Activated naive CD8-positive, alpha-beta T cell treated with anti-CD3 and anti-CD28 coated beads, Interleukin-2, amount 50 U/mL, for 16 hours (primary cell): ENCODE data around the gene RPLP2.

ENCODE experiments used
- DNase-seq: peaks from one replicate; pipeline ENCODE4 v3.0.0-alpha.2; 2020; ENCODE audit warnings: low read depth, low spot score

RPLP2 gene

GRCh38 chr11:791658-792534, 17.9 kb upstream of the RPLP2 start:
- DNase-seq: no peak

- DNase-seq: no peak
Observed at GRCh38 chr11:792535-792821, 17.3 kb upstream of the RPLP2 start.

- no peak for DNase-seq
Observed at GRCh38 chr11:792873-793272, 16.9 kb upstream of the RPLP2 start.

- no peak for DNase-seq
Observed at GRCh38 chr11:793556-793955, 16.2 kb upstream of the RPLP2 start.

- DNase-seq: no peak
Observed at GRCh38 chr11:794013-794765, 15.6 kb upstream of the RPLP2 start.

GRCh38 chr11:794766-795633, 14.8 kb upstream of the RPLP2 start:
- DNase-seq: no peak

GRCh38 chr11:795634-796564, 13.9 kb upstream of the RPLP2 start:
- peak; percentile 53 for DNase-seq

GRCh38 chr11:796565-797295, 13.0 kb upstream of the RPLP2 start:
- DNase-seq: no peak

GRCh38 chr11:797296-798092, 12.3 kb upstream of the RPLP2 start:
- DNase-seq: peak; percentile 61

- DNase-seq: peak; percentile 67
Observed at GRCh38 chr11:798093-798713, 11.6 kb upstream of the RPLP2 start, which contains the start of gene SLC25A22. Gene SLC25A22 (minus strand): TSS chr11:798281. CDS start chr11:795006, 3,275 bp downstream.

GRCh38 chr11:799641-800316, 10.0 kb upstream of the RPLP2 start:
- DNase-seq: no peak

- DNase-seq: no peak
Observed at GRCh38 chr11:800473-800872, 9.3 kb upstream of the RPLP2 start.

- DNase-seq: no peak
Observed at GRCh38 chr11:801097-801780, 8.5 kb upstream of the RPLP2 start.

- no peak for DNase-seq
Observed at GRCh38 chr11:802018-802617, 7.6 kb upstream of the RPLP2 start.

- no peak for DNase-seq
Observed at GRCh38 chr11:802693-803466, 6.9 kb upstream of the RPLP2 start.

- DNase-seq: no peak
Observed at GRCh38 chr11:803467-803742, 6.4 kb upstream of the RPLP2 start.
